Neural progenitor cell (in vitro differentiated cells): Measurements from ENCODE around the gene FTCD. TPM values are rescaled to one million over a fixed set of nuclear protein-coding genes. Genes with fewer than 3 reads are reported as not detected.
"Not testable (repeated sequence)": the region's sequence is repeated elsewhere in the genome, so short reads cannot be mapped to it uniquely, and the experiment has no call there.

Source experiments
- DNase-seq: peaks from one replicate; pipeline ENCODE4 v3.0.0-alpha.2; 2016; ENCODE audit warnings: low spot score
- H2AFZ ChIP-seq: fragments of 200-600 bp; sonication (generic); replicated peaks from 2 replicates; pipeline ENCODE4 v1.6.1; 2016; ENCODE audit warnings: antibody characterized with exemption
- H3F3A ChIP-seq: fragments of 200-600 bp; sonication (generic); 2 replicates; pipeline ENCODE4 v1.6.1; 2016; ENCODE audit warnings: antibody characterized with exemption, low read depth
- H3K27ac ChIP-seq: fragments of 200-600 bp; sonication (generic); 2 replicates; pipeline ENCODE4 v1.5.1; 2016; ENCODE audit warnings: mild to moderate bottlenecking
- H3K27me3 ChIP-seq: fragments of 200-600 bp; sonication (generic); 2 replicates; pipeline ENCODE4 v1.6.1; 2016; ENCODE audit warnings: mild to moderate bottlenecking, moderate library complexity
- H3K36me3 ChIP-seq: fragments of 200-600 bp; sonication (generic); 2 replicates; pipeline ENCODE4 v1.5.1; 2016
- H3K4me1 ChIP-seq: fragments of 200-600 bp; sonication (generic); 2 replicates; pipeline ENCODE4 v1.6.1; 2016; ENCODE audit warnings: mixed run types
- H3K4me2 ChIP-seq: fragments of 200-600 bp; sonication (generic); 2 replicates; pipeline ENCODE4 v1.6.1; 2016
- H3K4me3 ChIP-seq: fragments of 200-600 bp; sonication (generic); 2 replicates; pipeline ENCODE4 v1.5.1; 2016
- H3K79me2 ChIP-seq: fragments of 200-600 bp; sonication (generic); 2 replicates; pipeline ENCODE4 v1.6.1; 2016; ENCODE audit warnings: low read depth
- H3K9ac ChIP-seq: fragments of 200-600 bp; sonication (generic); 2 replicates; pipeline ENCODE4 v1.6.1; 2016
- H3K9me3 ChIP-seq: fragments of 200-600 bp; sonication (generic); 2 replicates; pipeline ENCODE4 v1.5.1; 2016; ENCODE audit warnings: low read depth
- H4K20me1 ChIP-seq: fragments of 200-600 bp; sonication (generic); 2 replicates; pipeline ENCODE4 v1.6.1; 2016; ENCODE audit warnings: low read depth
- H3K27ac Mint-ChIP-seq: 3 replicates; pipeline ENCODE4 v1.8.0; 2021; ENCODE audit warnings: mixed read lengths
- H3K27me3 Mint-ChIP-seq: 2 replicates; pipeline ENCODE4 v1.8.0; 2022; ENCODE audit warnings: low read depth, mild to moderate bottlenecking, inconsistent platforms, moderate library complexity, mixed read lengths; ENCODE audit not compliant: insufficient read depth
- H3K36me3 Mint-ChIP-seq: 3 replicates; pipeline ENCODE4 v1.8.0; 2021; ENCODE audit warnings: mixed read lengths
- H3K4me1 Mint-ChIP-seq: 3 replicates; pipeline ENCODE4 v1.8.0; 2021; ENCODE audit warnings: mixed read lengths
- H3K4me3 Mint-ChIP-seq: 3 replicates; pipeline ENCODE4 v1.8.0; 2021; ENCODE audit warnings: mild to moderate bottlenecking, moderate library complexity, mixed read lengths
- H3K9me3 Mint-ChIP-seq: 3 replicates; pipeline ENCODE4 v1.8.0; 2020; ENCODE audit warnings: mixed read lengths
- CTCF ChIP-seq: fragments of 200-600 bp; sonication (generic); IDR thresholded peaks from 2 replicates; pipeline ENCODE4 v1.5.1; 2017; ENCODE audit warnings: antibody characterized with exemption, mild to moderate bottlenecking
- EZH2 ChIP-seq: fragments of 200-600 bp; sonication (generic); IDR thresholded peaks from 2 replicates; pipeline ENCODE4 v1.6.1; 2017; ENCODE audit warnings: antibody characterized with exemption, mild to moderate bottlenecking, moderate library complexity
- EZH2phosphoT487 ChIP-seq: fragments of 200-600 bp; sonication (generic); IDR thresholded peaks from 2 replicates; pipeline ENCODE4 v1.6.1; 2017; ENCODE audit warnings: antibody characterized with exemption
- total RNA-seq: library from RNA; depleted of rRNA; stranded (reverse); fragments of >200 nt; gene quantifications from 2 replicates; pipeline ENCODE4 v1.2.3, GENCODE V29; 2015; ENCODE audit warnings: low replicate concordance

Gene FTCD
- total RNA-seq, 1 donor from 2014 or later, result not detected

GRCh38 chr21:46109313-46110221, 45.8 kb downstream of the FTCD start:
- H3F3A ChIP-seq, result peaks cover 5% of the 10 kb centered on the region
- H3K9me3 ChIP-seq, result no peaks in the 10 kb centered on the region
- no peaks in the 10 kb centered on the region for H3K79me2 ChIP-seq
- H3K4me2 ChIP-seq, result no peak overlapping the region
- H3K9ac ChIP-seq, result no peak overlapping the region
- Mint-ChIP-seq H3K27ac (no peak overlapping the region), H3K27me3 (no peaks in the 10 kb centered on the region), H3K36me3 (peaks cover 9% of the 10 kb centered on the region), H3K4me3 (no peak overlapping the region), H3K9me3 (peaks cover 34% of the 10 kb centered on the region), H3K4me1 (peaks cover 2% of the 10 kb centered on the region)
- H3K4me1 ChIP-seq, result no peaks in the 10 kb centered on the region
- no peak overlapping the region for H3K4me3 ChIP-seq
- DNase-seq, result no peak
- H3K27ac ChIP-seq, result no peak overlapping the region
- H4K20me1 ChIP-seq, result no peaks in the 10 kb centered on the region
- H3K27me3 ChIP-seq, result no peaks in the 10 kb centered on the region
- TF ChIP-seq EZH2phosphoT487 (no peak), EZH2 (no peak), CTCF (no peak)
- H3K36me3 ChIP-seq, result no peaks in the 10 kb centered on the region
- H2AFZ ChIP-seq, result no peak overlapping the region

GRCh38 chr21:46108827-46109312, 46.5 kb downstream of the FTCD start:
- Histone ChIP-seq H3K9ac (no peak overlapping the region), H3K4me3 (no peak overlapping the region), H3K79me2 (no peaks in the 10 kb centered on the region), H4K20me1 (no peaks in the 10 kb centered on the region), H3F3A (peaks cover 5% of the 10 kb centered on the region), H3K4me2 (no peak overlapping the region), H3K27ac (no peak overlapping the region), H3K4me1 (no peaks in the 10 kb centered on the region), H3K9me3 (no peaks in the 10 kb centered on the region), H2AFZ (no peak overlapping the region), H3K36me3 (no peaks in the 10 kb centered on the region), H3K27me3 (no peaks in the 10 kb centered on the region)
- DNase-seq, result no peak
- peaks cover 38% of the 10 kb centered on the region for H3K9me3 Mint-ChIP-seq
- no peaks in the 10 kb centered on the region for H3K27me3 Mint-ChIP-seq
- peaks cover 2% of the 10 kb centered on the region for H3K4me1 Mint-ChIP-seq
- peaks cover 9% of the 10 kb centered on the region for H3K36me3 Mint-ChIP-seq
- TF ChIP-seq CTCF, result no peak
- no peak for TF ChIP-seq EZH2
- no peak for TF ChIP-seq EZH2phosphoT487
- no peak overlapping the region for H3K27ac Mint-ChIP-seq
- H3K4me3 Mint-ChIP-seq, result no peak overlapping the region

GRCh38 chr21:46107376-46107775, 48.0 kb downstream of the FTCD start:
- H3K4me3 ChIP-seq, H3K4me2 ChIP-seq, H3K27me3 ChIP-seq, H3K9me3 ChIP-seq, H3K36me3 ChIP-seq, H3K27me3 Mint-ChIP-seq, H3K9ac ChIP-seq, H3F3A ChIP-seq, H4K20me1 ChIP-seq, H3K27ac Mint-ChIP-seq, H3K36me3 Mint-ChIP-seq, H3K27ac ChIP-seq, H3K4me1 ChIP-seq, H2AFZ ChIP-seq, H3K79me2 ChIP-seq, H3K4me1 Mint-ChIP-seq, DNase-seq, H3K4me3 Mint-ChIP-seq: not testable (repeated sequence)
- peaks cover 46% of the 10 kb centered on the region for H3K9me3 Mint-ChIP-seq

GRCh38 chr21:46104104-46104503, 51.3 kb downstream of the FTCD start:
- H3K4me1 Mint-ChIP-seq, result peaks cover 2% of the 10 kb centered on the region
- Histone ChIP-seq H3K9me3 (peaks cover 8% of the 10 kb centered on the region), H3K4me2 (no peak overlapping the region)

More at GRCh38 chr21:46104104-46104503, 51.3 kb downstream of the FTCD start:
- Histone ChIP-seq H3K27ac (no peak overlapping the region), H2AFZ (no peak overlapping the region), H3F3A (peaks cover 5% of the 10 kb centered on the region), H3K79me2 (no peaks in the 10 kb centered on the region), H3K9ac (no peak overlapping the region), H3K4me1 (no peaks in the 10 kb centered on the region), H4K20me1 (no peaks in the 10 kb centered on the region), H3K27me3 (peaks cover 30% of the 10 kb centered on the region), H3K4me3 (no peak overlapping the region), H3K36me3 (no peaks in the 10 kb centered on the region)
- DNase-seq, result no peak
- Mint-ChIP-seq H3K9me3 (peaks cover 60% of the 10 kb centered on the region), H3K27me3 (peaks cover 3% of the 10 kb centered on the region), H3K36me3 (peaks cover 15% of the 10 kb centered on the region), H3K4me3 (no peak overlapping the region), H3K27ac (no peak overlapping the region)
- no peak for TF ChIP-seq EZH2
- TF ChIP-seq EZH2phosphoT487, result no peak
- no peak for TF ChIP-seq CTCF
